ENCODE measurements around the gene KLF1.

The KLF1 gene

GRCh38 chr19:12843999-12844732 is 42.8 kb downstream of the KLF1 start:
- Histone ChIP-seq H3K9me3 (ENCODE audit: control insufficient read depth, low read length) (no peaks in the 10 kb centered on the region), H3K27ac (ENCODE audit: low read depth, low read length, severe bottlenecking) (no peak overlapping the region), H3K4me1 (ENCODE audit: control insufficient read depth, insufficient read depth, low read length, poor library complexity, severe bottlenecking) (no peaks in the 10 kb centered on the region), H3K4me3 (ENCODE audit: extremely low read depth, insufficient read depth, low read length, poor library complexity, severe bottlenecking) (no peak overlapping the region), H3K36me3 (ENCODE audit: control insufficient read depth, insufficient read depth, low read length) (no peaks in the 10 kb centered on the region)
- WGBS, 2 experiments (ENCODE audit: insufficient coverage in 2 of 2), result 96% methylated on average over 3 of the region's 3 CpGs

- H3K27ac ChIP-seq (ENCODE audit: low read depth, low read length, severe bottlenecking), result no peak overlapping the region
These were observed 43.7 kb downstream of the KLF1 start for GRCh38 chr19:12843328-12843727.

GRCh38 chr19:12842511-12842910 is 44.5 kb downstream of the KLF1 start:
- H3K27ac ChIP-seq (ENCODE audit: low read depth, low read length, severe bottlenecking), result no peak overlapping the region
- H3K4me3 ChIP-seq (ENCODE audit: extremely low read depth, insufficient read depth, low read length, poor library complexity, severe bottlenecking), result no peak overlapping the region
- H3K9me3 ChIP-seq (ENCODE audit: control insufficient read depth, low read length), result no peaks in the 10 kb centered on the region
- 95 to 96% methylated on average over 18 of the region's 18 CpGs for WGBS, 2 experiments (ENCODE audit: insufficient coverage in 2 of 2)
- no peaks in the 10 kb centered on the region for H3K4me1 ChIP-seq (ENCODE audit: control insufficient read depth, insufficient read depth, low read length, poor library complexity, severe bottlenecking)
- H3K36me3 ChIP-seq (ENCODE audit: control insufficient read depth, insufficient read depth, low read length), result no peaks in the 10 kb centered on the region

More at GRCh38 chr19:12843328-12843727, 43.7 kb downstream of the KLF1 start:
- H3K4me3 ChIP-seq (ENCODE audit: extremely low read depth, insufficient read depth, low read length, poor library complexity, severe bottlenecking), result no peak overlapping the region
- no peaks in the 10 kb centered on the region for H3K36me3 ChIP-seq (ENCODE audit: control insufficient read depth, insufficient read depth, low read length)
- no peaks in the 10 kb centered on the region for H3K9me3 ChIP-seq (ENCODE audit: control insufficient read depth, low read length)
- 88 to 96% methylated on average over 6 to 10 of the region's 11 CpGs for WGBS, 2 experiments (ENCODE audit: insufficient coverage in 2 of 2)
- no peaks in the 10 kb centered on the region for H3K4me1 ChIP-seq (ENCODE audit: control insufficient read depth, insufficient read depth, low read length, poor library complexity, severe bottlenecking)

GRCh38 chr19:12841094-12841493 is 45.9 kb downstream of the KLF1 start:
- Histone ChIP-seq H3K4me3 (ENCODE audit: extremely low read depth, insufficient read depth, low read length, poor library complexity, severe bottlenecking) (peak overlapping the region; percentile 33), H3K27ac (ENCODE audit: low read depth, low read length, severe bottlenecking) (no peak overlapping the region), H3K36me3 (ENCODE audit: control insufficient read depth, insufficient read depth, low read length) (no peaks in the 10 kb centered on the region), H3K9me3 (ENCODE audit: control insufficient read depth, low read length) (no peaks in the 10 kb centered on the region), H3K4me1 (ENCODE audit: control insufficient read depth, insufficient read depth, low read length, poor library complexity, severe bottlenecking) (no peaks in the 10 kb centered on the region)
- WGBS, 2 experiments (ENCODE audit: insufficient coverage in 2 of 2), result 6 to 9% methylated on average over 24 to 26 of the region's 29 CpGs

- Histone ChIP-seq H3K4me3 (ENCODE audit: extremely low read depth, insufficient read depth, low read length, poor library complexity, severe bottlenecking) (peak overlapping the region; percentile 33), H3K27ac (ENCODE audit: low read depth, low read length, severe bottlenecking) (no peak overlapping the region), H3K4me1 (ENCODE audit: control insufficient read depth, insufficient read depth, low read length, poor library complexity, severe bottlenecking) (no peaks in the 10 kb centered on the region), H3K9me3 (ENCODE audit: control insufficient read depth, low read length) (no peaks in the 10 kb centered on the region), H3K36me3 (ENCODE audit: control insufficient read depth, insufficient read depth, low read length) (no peaks in the 10 kb centered on the region)
- 26 to 32% methylated on average over 29 to 36 of the region's 43 CpGs for WGBS, 2 experiments (ENCODE audit: insufficient coverage in 2 of 2)
These were observed 46.6 kb downstream of the KLF1 start for GRCh38 chr19:12840091-12841079.

- no peaks in the 10 kb centered on the region for H3K36me3 ChIP-seq (ENCODE audit: control insufficient read depth, insufficient read depth, low read length)
- peak overlapping the region; percentile 57 for H3K4me3 ChIP-seq (ENCODE audit: extremely low read depth, insufficient read depth, low read length, poor library complexity, severe bottlenecking)
- no peaks in the 10 kb centered on the region for H3K9me3 ChIP-seq (ENCODE audit: control insufficient read depth, low read length)
- H3K4me1 ChIP-seq (ENCODE audit: control insufficient read depth, insufficient read depth, low read length, poor library complexity, severe bottlenecking), result no peaks in the 10 kb centered on the region
- no peak overlapping the region for H3K27ac ChIP-seq (ENCODE audit: low read depth, low read length, severe bottlenecking)
- 60 to 74% methylated on average over 7 of the region's 21 CpGs for WGBS, 2 experiments (ENCODE audit: insufficient coverage in 2 of 2)
These were observed 47.9 kb downstream of the KLF1 start for GRCh38 chr19:12838886-12839756.

- Histone ChIP-seq H3K4me1 (ENCODE audit: control insufficient read depth, insufficient read depth, low read length, poor library complexity, severe bottlenecking) (no peaks in the 10 kb centered on the region), H3K4me3 (ENCODE audit: extremely low read depth, insufficient read depth, low read length, poor library complexity, severe bottlenecking) (peak within 1 kb of the TSS; percentile 57), H3K36me3 (ENCODE audit: control insufficient read depth, insufficient read depth, low read length) (no peaks in the 10 kb centered on the region), H3K9me3 (ENCODE audit: control insufficient read depth, low read length) (no peaks in the 10 kb centered on the region), H3K27ac (ENCODE audit: low read depth, low read length, severe bottlenecking) (peak within 1 kb of the TSS; percentile 10)
- WGBS, 2 experiments (ENCODE audit: insufficient coverage in 2 of 2), result 0 to 1% methylated on average over 38 to 39 of the region's 69 CpGs
These were observed 48.7 kb downstream of the KLF1 start, which contains the start of gene MAST1 for GRCh38 chr19:12838182-12838885. TSS of gene MAST1 (plus strand) at chr19:12838515. CDS start at chr19:12838573, 58 bp downstream.

- 80% methylated on average over 2 of the region's 4 CpGs for WGBS, 2 experiments (ENCODE audit: insufficient coverage in 2 of 2)
- H3K27ac ChIP-seq (ENCODE audit: low read depth, low read length, severe bottlenecking), result no peak overlapping the region
These were observed 49.8 kb downstream of the KLF1 start for GRCh38 chr19:12837225-12837624.

GRCh38 chr19:12836529-12836863 is 50.5 kb downstream of the KLF1 start:
- H3K4me3 ChIP-seq (ENCODE audit: extremely low read depth, insufficient read depth, low read length, poor library complexity, severe bottlenecking), result no peak overlapping the region
- peaks cover 2% of the 10 kb centered on the region for H3K4me1 ChIP-seq (ENCODE audit: control insufficient read depth, insufficient read depth, low read length, poor library complexity, severe bottlenecking)
- no peaks in the 10 kb centered on the region for H3K9me3 ChIP-seq (ENCODE audit: control insufficient read depth, low read length)
- H3K27ac ChIP-seq (ENCODE audit: low read depth, low read length, severe bottlenecking), result no peak overlapping the region
- H3K36me3 ChIP-seq (ENCODE audit: control insufficient read depth, insufficient read depth, low read length), result no peaks in the 10 kb centered on the region
- WGBS, 2 experiments (ENCODE audit: insufficient coverage in 2 of 2), result 7 to 23% methylated on average over 4 to 5 of the region's 6 CpGs

More at GRCh38 chr19:12837225-12837624, 49.8 kb downstream of the KLF1 start:
- H3K4me1 ChIP-seq (ENCODE audit: control insufficient read depth, insufficient read depth, low read length, poor library complexity, severe bottlenecking), result peaks cover 2% of the 10 kb centered on the region
- H3K36me3 ChIP-seq (ENCODE audit: control insufficient read depth, insufficient read depth, low read length), result no peaks in the 10 kb centered on the region
- no peak overlapping the region for H3K4me3 ChIP-seq (ENCODE audit: extremely low read depth, insufficient read depth, low read length, poor library complexity, severe bottlenecking)
- no peaks in the 10 kb centered on the region for H3K9me3 ChIP-seq (ENCODE audit: control insufficient read depth, low read length)

Data from mesodermal cell (in vitro differentiated cells).